Stomach (tissue), 9 donors: Measurements from ENCODE around the gene BCL6. TPM values are rescaled to one million over a fixed set of nuclear protein-coding genes. Genes with fewer than 3 reads are reported as not detected.

Source experiments
- DNase-seq, 2 donors: peaks; one replicate each; pipeline versions ENCODE4 v3.0.0 to v3.0.0-alpha.2; 2013 to 2019
- H3K27ac ChIP-seq, 5 donors: fragments of 200-600 bp in 4 of 5; sonication (generic) in 4 of 5; one replicate each; pipeline ENCODE4 v1.5.1; 2013 to 2019; ENCODE audit warnings: mild to moderate bottlenecking in 1 of 5, moderate library complexity in 1 of 5
- H3K27me3 ChIP-seq, 3 donors: fragments of 200-600 bp; sonication (generic); one replicate each; pipeline ENCODE4 v1.5.1; 2017 to 2019; ENCODE audit warnings: mixed run types in 1 of 3
- H3K36me3 ChIP-seq, 4 donors: fragments of 200-600 bp; sonication (generic); 1 replicate in 3 of 4; 2 replicates in 1 of 4; pipeline ENCODE4 v1.5.1; 2016 to 2019
- H3K4me1 ChIP-seq, 4 donors: fragments of 200-600 bp; sonication (generic); one replicate each; pipeline ENCODE4 v1.5.1; 2016 to 2019
- H3K4me3 ChIP-seq, 4 donors: fragments of 200-600 bp; sonication (generic) in 3 of 4; one replicate each; pipeline ENCODE4 v1.5.1; 2016 to 2019; ENCODE audit warnings: mild to moderate bottlenecking in 1 of 4
- H3K9me3 ChIP-seq, 4 donors: fragments of 200-600 bp; sonication (generic); one replicate each; pipeline ENCODE4 v1.5.1; 2016 to 2019
- EP300 ChIP-seq: sonication (generic); formaldehyde crosslinking; IDR thresholded peaks from one replicate; pipeline ENCODE4 v1.6.1; 2017; ENCODE audit warnings: antibody characterized with exemption
- POLR2A ChIP-seq, 4 donors: fragments of 450-650 bp; IDR thresholded peaks; one replicate each; pipeline ENCODE4 v1.6.1; 2016; ENCODE audit warnings: antibody characterized with exemption in 4 of 4, control low read depth in 2 of 4, mild to moderate bottlenecking in 1 of 4, moderate library complexity in 1 of 4
- POLR2AphosphoS5 ChIP-seq, 3 donors: sonication (generic); formaldehyde crosslinking; IDR thresholded peaks; one replicate each; pipeline ENCODE4 v1.6.1; 2016; ENCODE audit warnings: antibody characterized with exemption in 3 of 3
- WGBS, 5 donors: extraction: QIAGEN DNeasy Blood & Tissue Kit in 3 of 5; methylation state at CpG; one replicate each; pipeline versions ENCODE4 v1.1.5 to v1.1.7; 2013 to 2018; 5-methylcytosine and 5-hydroxymethylcytosine counted together
- intact Hi-C: fragments of 100-400 bp; cut with DNase I; formaldehyde crosslinking; loops from one replicate; pipeline ENCODE4 v1.15.1; 2023; ENCODE audit warnings: low total_unique reads
- polyA plus RNA-seq, 3 donors: library from polyadenylated mRNA; stranded (reverse); fragments of 200-250 nt; gene quantifications; one replicate each; pipeline ENCODE4 v1.2.3, GENCODE V29; 2013
- total RNA-seq, 5 donors: library from RNA; depleted of rRNA; stranded (reverse); fragments of >200 nt; gene quantifications; one replicate each; pipeline versions ENCODE4 v1.1.0 to v1.2.3, GENCODE V29; 2014 to 2016
- TF ChIP-seq, protein P1 (sequence below), 7 experiments: fragments of 450-650 bp in 4 of 7; fragments of 200-600 bp in 3 of 7; sonication (generic) in 3 of 7; IDR thresholded peaks; one replicate each; pipeline ENCODE4 v1.5.1; 2016 to 2019; ENCODE audit warnings: antibody characterized with exemption in 7 of 7, control low read depth in 2 of 7, mild to moderate bottlenecking in 1 of 7
- donor health status: healthy with polysubstance abuse.
- donor health status: Bipolar disorder and iron deficiency.
- donor health status: healthy.

Gene BCL6
- total and polyA plus RNA-seq, 8 donors = 11.1 to 112 (median 37.7) TPM

DNA sequence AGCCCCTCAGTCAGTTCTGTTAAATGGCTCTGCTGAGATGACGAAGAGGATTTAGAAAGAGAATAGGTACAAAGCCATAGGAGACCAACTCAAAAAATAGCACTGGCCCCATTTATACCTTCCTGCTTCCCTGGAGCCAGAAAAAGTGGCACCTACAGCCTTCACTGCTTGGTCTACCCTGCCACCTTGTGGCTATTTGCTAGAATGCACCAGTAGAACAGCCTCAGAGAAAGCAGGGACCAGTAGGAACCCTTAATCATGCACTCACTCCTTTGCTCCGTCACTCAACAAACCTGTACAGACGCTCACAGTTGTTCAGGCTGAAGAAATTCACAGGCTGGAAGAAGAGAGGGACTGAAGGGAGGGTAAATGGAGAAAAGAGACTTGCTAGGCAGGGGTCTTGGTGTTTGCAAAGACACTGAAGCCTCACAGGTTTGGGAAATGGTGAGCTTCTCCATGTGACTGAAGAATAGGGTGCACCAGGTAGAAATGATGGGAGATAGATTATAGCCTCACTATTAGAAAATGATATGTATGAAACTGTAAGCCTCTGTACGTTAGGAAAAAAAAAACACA lies 30.8 kb downstream of the BCL6 start:
- H3K9me3 ChIP-seq = no peaks in the 10 kb centered on the region
- no peak overlapping the region for H3K4me3 ChIP-seq
- no peak for TF ChIP-seq POLR2A (IDR thresholded peaks at IDR 0.05)
- TF ChIP-seq EP300 = no peak
- TF ChIP-seq, protein P1, sequence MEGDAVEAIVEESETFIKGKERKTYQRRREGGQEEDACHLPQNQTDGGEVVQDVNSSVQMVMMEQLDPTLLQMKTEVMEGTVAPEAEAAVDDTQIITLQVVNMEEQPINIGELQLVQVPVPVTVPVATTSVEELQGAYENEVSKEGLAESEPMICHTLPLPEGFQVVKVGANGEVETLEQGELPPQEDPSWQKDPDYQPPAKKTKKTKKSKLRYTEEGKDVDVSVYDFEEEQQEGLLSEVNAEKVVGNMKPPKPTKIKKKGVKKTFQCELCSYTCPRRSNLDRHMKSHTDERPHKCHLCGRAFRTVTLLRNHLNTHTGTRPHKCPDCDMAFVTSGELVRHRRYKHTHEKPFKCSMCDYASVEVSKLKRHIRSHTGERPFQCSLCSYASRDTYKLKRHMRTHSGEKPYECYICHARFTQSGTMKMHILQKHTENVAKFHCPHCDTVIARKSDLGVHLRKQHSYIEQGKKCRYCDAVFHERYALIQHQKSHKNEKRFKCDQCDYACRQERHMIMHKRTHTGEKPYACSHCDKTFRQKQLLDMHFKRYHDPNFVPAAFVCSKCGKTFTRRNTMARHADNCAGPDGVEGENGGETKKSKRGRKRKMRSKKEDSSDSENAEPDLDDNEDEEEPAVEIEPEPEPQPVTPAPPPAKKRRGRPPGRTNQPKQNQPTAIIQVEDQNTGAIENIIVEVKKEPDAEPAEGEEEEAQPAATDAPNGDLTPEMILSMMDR (IDR thresholded peaks at IDR 0.05) = peak in 5 of 7 experiments; percentile 91 to 98 (median 95)
- intact Hi-C loops = no loop called here
- peaks cover 0 to 14% (median 4%) of the 10 kb centered on the region in 4 donors for H3K4me1 ChIP-seq
- WGBS, 5 donors = 10 to 20% (median 18%) methylated on average over 4 of the region's 4 CpGs
- no peaks in the 10 kb centered on the region for H3K27me3 ChIP-seq
- DNase-seq = peak; percentile 81 to 90
- H3K36me3 ChIP-seq = no peaks in the 10 kb centered on the region
- no peak overlapping the region for H3K27ac ChIP-seq

DNA sequence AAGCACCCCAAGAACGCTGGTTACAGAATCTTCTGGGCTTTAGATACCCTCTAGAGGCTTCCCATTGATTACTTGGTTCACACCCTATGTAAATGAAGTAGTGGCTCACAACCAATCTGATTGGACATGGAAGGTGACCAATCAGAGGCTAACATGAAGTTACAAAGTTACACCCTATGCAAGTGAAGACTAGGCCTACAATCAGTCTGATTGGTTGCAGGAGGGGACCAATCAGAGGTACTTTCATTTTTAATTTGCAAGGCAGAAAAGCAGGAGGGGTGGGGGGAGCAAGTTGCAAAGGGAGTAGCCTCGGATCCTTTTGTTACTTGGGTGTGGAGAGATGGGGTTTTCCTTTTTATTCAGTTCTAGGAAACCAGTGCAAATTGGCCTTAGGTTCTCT lies 31.8 kb downstream of the BCL6 start:
- DNase-seq = no peak
- intact Hi-C loops = no loop called here
- 63 to 84% (median 72%) methylated on average over 2 of the region's 2 CpGs for WGBS, 5 donors
- H3K4me3 ChIP-seq = no peak overlapping the region
- H3K36me3 ChIP-seq = no peaks in the 10 kb centered on the region
- TF ChIP-seq EP300 (no peak), POLR2A (IDR thresholded peaks at IDR 0.05) (no peak), POLR2AphosphoS5 (IDR thresholded peaks at IDR 0.05) (no peak)
- TF ChIP-seq, protein P1 (IDR thresholded peaks at IDR 0.05) = no peak
- H3K27me3 ChIP-seq = no peaks in the 10 kb centered on the region
- H3K4me1 ChIP-seq = peaks cover 0 to 12% (median 3%) of the 10 kb centered on the region in 4 donors
- H3K27ac ChIP-seq = no peak overlapping the region
- H3K9me3 ChIP-seq = no peaks in the 10 kb centered on the region

DNA sequence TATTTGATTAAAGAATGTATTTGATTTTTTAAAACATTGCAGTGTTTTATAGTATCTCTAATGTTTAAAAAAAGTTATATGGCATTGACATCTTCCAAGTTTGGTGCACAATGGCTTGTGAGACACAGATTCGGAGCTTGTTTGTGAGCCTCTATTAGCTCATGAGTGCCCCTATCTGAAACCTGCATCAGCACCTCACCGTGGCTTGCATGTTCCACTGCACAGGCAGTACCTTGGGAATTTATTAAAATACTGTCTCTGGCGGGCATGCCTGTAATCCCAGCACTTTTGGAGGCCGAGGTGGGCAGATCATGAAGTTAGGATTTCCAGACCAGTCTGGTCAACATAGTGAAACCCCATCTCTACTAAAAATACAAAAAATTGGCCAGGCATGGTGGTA lies 36.1 kb downstream of the BCL6 start:
- Histone ChIP-seq H3K27ac (no peak overlapping the region), H3K36me3 (no peaks in the 10 kb centered on the region), H3K4me1 (peaks cover 0 to 8% (median 2%) of the 10 kb centered on the region in 4 donors), H3K4me3 (no peak overlapping the region), H3K9me3 (no peaks in the 10 kb centered on the region), H3K27me3 (no peaks in the 10 kb centered on the region)
- no peak for DNase-seq
- WGBS, 5 donors = 58 to 82% (median 70%) methylated on average over 3 to 4 of the region's 4 CpGs
- intact Hi-C loops = no loop called here
- TF ChIP-seq, protein P1 (IDR thresholded peaks at IDR 0.05) = no peak

DNA sequence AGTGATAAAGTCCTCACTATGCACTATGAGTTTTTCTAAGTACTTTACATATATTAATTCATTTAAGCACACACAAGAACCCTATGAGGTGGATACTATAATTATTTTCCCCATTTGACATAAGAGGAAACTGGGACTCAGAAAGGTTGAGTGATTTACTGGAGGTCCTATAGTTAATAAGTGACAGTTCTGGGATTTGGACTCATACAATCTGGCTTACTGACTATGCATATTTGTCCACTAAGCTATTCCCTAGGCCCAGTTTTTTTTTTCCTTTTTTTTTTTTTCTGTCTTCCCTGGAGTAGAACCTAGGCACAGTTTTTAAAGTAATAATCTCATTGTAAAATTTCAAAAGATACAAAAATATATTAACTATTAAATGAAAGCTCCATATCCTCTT lies 36.6 kb downstream of the BCL6 start:
- Histone ChIP-seq H3K27ac (no peak overlapping the region), H3K27me3 (no peaks in the 10 kb centered on the region), H3K36me3 (no peaks in the 10 kb centered on the region), H3K4me3 (no peak overlapping the region), H3K4me1 (peaks cover 0 to 3% (median under 1%) of the 10 kb centered on the region in 4 donors), H3K9me3 (no peaks in the 10 kb centered on the region)
- DNase-seq = no peak
- intact Hi-C loops = no loop called here
- TF ChIP-seq, protein P1 (IDR thresholded peaks at IDR 0.05) = no peak
- TF ChIP-seq POLR2AphosphoS5 (IDR thresholded peaks at IDR 0.05) = no peak
